SU-DHL-6 (cell line): ENCODE measurements around the gene OPTN.

ENCODE experiments used
- EZH2phosphoT487 ChIP-seq: fragments of 200-600 bp; sonication (generic), shearing (Covaris generic); conservative IDR thresholded peaks from 2 replicates; pipeline ENCODE4 v1.6.1; 2018; ENCODE audit warnings: mild to moderate bottlenecking, antibody characterized with exemption, low read length, moderate library complexity, mixed read lengths
- TF ChIP-seq, protein P1 (sequence below): fragments of 200-600 bp; sonication (generic); IDR thresholded peaks from one replicate; pipeline ENCODE4 v1.5.1; 2017; ENCODE audit warnings: antibody characterized with exemption, mild to moderate bottlenecking, low read length, moderate library complexity; ENCODE audit not compliant: insufficient read depth, poor library complexity, severe bottlenecking

DNA sequence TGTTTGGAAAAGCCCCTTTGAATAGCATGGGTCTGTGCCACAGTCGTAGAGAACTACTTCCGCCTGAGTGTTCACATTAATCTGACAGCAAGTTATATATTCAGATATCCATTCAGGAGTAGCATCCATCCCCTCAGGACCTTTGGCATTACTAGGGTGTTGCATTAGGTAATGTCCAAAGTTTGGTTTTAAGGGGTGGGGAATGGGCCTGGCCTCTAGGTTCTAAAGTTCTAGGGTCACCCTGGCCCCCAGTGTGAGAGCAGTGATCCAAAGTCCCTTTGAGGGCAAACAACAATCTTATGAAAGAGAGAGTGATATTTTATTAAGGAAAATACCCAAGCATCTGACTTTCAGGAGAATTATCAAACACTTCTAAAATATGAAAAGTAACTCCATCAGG, 73.7 kb downstream of the OPTN start:
- TF ChIP-seq, protein P1, sequence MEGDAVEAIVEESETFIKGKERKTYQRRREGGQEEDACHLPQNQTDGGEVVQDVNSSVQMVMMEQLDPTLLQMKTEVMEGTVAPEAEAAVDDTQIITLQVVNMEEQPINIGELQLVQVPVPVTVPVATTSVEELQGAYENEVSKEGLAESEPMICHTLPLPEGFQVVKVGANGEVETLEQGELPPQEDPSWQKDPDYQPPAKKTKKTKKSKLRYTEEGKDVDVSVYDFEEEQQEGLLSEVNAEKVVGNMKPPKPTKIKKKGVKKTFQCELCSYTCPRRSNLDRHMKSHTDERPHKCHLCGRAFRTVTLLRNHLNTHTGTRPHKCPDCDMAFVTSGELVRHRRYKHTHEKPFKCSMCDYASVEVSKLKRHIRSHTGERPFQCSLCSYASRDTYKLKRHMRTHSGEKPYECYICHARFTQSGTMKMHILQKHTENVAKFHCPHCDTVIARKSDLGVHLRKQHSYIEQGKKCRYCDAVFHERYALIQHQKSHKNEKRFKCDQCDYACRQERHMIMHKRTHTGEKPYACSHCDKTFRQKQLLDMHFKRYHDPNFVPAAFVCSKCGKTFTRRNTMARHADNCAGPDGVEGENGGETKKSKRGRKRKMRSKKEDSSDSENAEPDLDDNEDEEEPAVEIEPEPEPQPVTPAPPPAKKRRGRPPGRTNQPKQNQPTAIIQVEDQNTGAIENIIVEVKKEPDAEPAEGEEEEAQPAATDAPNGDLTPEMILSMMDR = no peak
- no peak for TF ChIP-seq EZH2phosphoT487
